HCT116 (cell line): ENCODE measurements around the gene IQCH. TPM values are rescaled to one million over a fixed set of nuclear protein-coding genes. Genes with fewer than 3 reads are reported as not detected.

Experiments used
- ATAC-seq: fragments of 200-7000 bp; cut with Tn5 transposase; 2 replicates; pipeline ENCODE4 v1.9.1; 2020; ENCODE audit warnings: mild to moderate bottlenecking, moderate library complexity
- BruUV-seq: library from RNA; stranded (reverse); fragments of 400-500 nt; replicated peaks from 2 replicates; lab custom pipeline; 2021; lab: Mats Ljungman, UMichigan
- CTCF ChIA-PET: fragments of 300-600 bp; sonication (Branson Sonifier 250); formaldehyde crosslinking; loops from one replicate; lab custom pipeline; 2021; ENCODE audit warnings: antibody characterized with exemption; lab: Charles Lee
- POLR2A ChIA-PET: fragments of 300-600, 350-600 bp; sonication (Branson Sonifier 250); formaldehyde crosslinking; loops from one replicate; lab custom pipeline; 2021; ENCODE audit warnings: antibody characterized with exemption; lab: Charles Lee
- RAD21 ChIA-PET, 2 experiments: fragments of 300-600 bp; sonication (Branson Sonifier 250); formaldehyde crosslinking; loops; one replicate each; lab custom pipeline; 2023; ENCODE audit warnings: low total read pairs in 2 of 2; ENCODE audit not compliant: uncharacterized antibody in 2 of 2, unreplicated experiment in 2 of 2, low non-redundant PET in 1 of 2; lab: Charles Lee
- DNase-seq: peaks from one replicate; pipeline ENCODE4 v3.0.0-alpha.2; 2010; ENCODE audit warnings: low read depth, low spot score
- H2AFZ ChIP-seq: fragments of 200-600 bp; shearing (Covaris generic), sonication (generic); 2 replicates; pipeline ENCODE4 v1.6.1; 2017; ENCODE audit warnings: low read depth, mixed run types, mixed read lengths, antibody characterized with exemption, low read length; ENCODE audit not compliant: poor library complexity, severe bottlenecking
- H3K27ac ChIP-seq: 2 replicates; pipeline ENCODE4 v1.5.1; 2012; ENCODE audit warnings: low read depth, low read length
- H3K27me3 ChIP-seq: fragments of 200-600 bp; sonication (generic); 2 replicates; pipeline ENCODE4 v1.6.1; 2016; ENCODE audit warnings: mixed run types, low read length, mixed read lengths; ENCODE audit not compliant: insufficient read depth
- H3K36me3 ChIP-seq, 2 experiments: fragments of 200-500 bp in 1 of 2; fragments of 200-600 bp in 1 of 2; sonication (Bioruptor generic) in 1 of 2; sonication (generic) in 1 of 2; 2 replicates each; pipeline versions ENCODE4 v1.5.1 to v1.6.1; 2014 to 2016; ENCODE audit warnings: low read length in 2 of 2, inconsistent platforms in 1 of 2, mixed read lengths in 1 of 2, mixed run types in 1 of 2; ENCODE audit not compliant: insufficient read depth in 2 of 2, control insufficient read depth in 1 of 2
- H3K4me1 ChIP-seq, 2 experiments: fragments of 200-600 bp in 1 of 2; sonication (generic) in 1 of 2; 2 replicates each; pipeline versions ENCODE4 v1.5.1 to v1.6.1; 2012 to 2017; ENCODE audit warnings: low read length in 2 of 2, inconsistent platforms in 1 of 2, mild to moderate bottlenecking in 1 of 2, mixed read lengths in 1 of 2, mixed run types in 1 of 2, moderate library complexity in 1 of 2; ENCODE audit not compliant: insufficient read depth in 2 of 2, control insufficient read depth in 1 of 2
- H3K4me2 ChIP-seq: fragments of 200-600 bp; sonication (generic); 2 replicates; pipeline ENCODE4 v1.6.1; 2017; ENCODE audit warnings: mixed run types, low read length, mixed read lengths
- H3K4me3 ChIP-seq, 2 experiments: fragments of 200-600 bp in 1 of 2; sonication (generic) in 1 of 2; replicated peaks in 1 of 2; 2 replicates each; pipeline ENCODE4 v1.5.1; 2011 to 2016; ENCODE audit warnings: low read length in 2 of 2, control low read depth in 1 of 2, low read depth in 1 of 2, mild to moderate bottlenecking in 1 of 2, mixed read lengths in 1 of 2, mixed run types in 1 of 2
- H3K79me2 ChIP-seq: fragments of 200-600 bp; sonication (generic); 2 replicates; pipeline ENCODE4 v1.6.1; 2017; ENCODE audit warnings: mild to moderate bottlenecking, mixed run types, low read length, moderate library complexity, mixed read lengths; ENCODE audit not compliant: insufficient read depth
- H3K9ac ChIP-seq: fragments of 200-600 bp; sonication (generic); 2 replicates; pipeline ENCODE4 v1.6.1; 2016; ENCODE audit warnings: low read length, mixed read lengths
- H3K9me2 ChIP-seq: fragments of 200-600 bp; sonication (generic), shearing (Covaris generic); 2 replicates; pipeline ENCODE4 v1.6.1; 2017; ENCODE audit warnings: mixed run types, mild to moderate bottlenecking, moderate library complexity; ENCODE audit not compliant: insufficient read depth
- H3K9me3 ChIP-seq, 2 experiments: fragments of 200-500 bp in 1 of 2; fragments of 200-600 bp in 1 of 2; sonication (Bioruptor generic) in 1 of 2; sonication (generic) in 1 of 2; 2 replicates each; pipeline ENCODE4 v1.6.1; 2014 to 2017; ENCODE audit warnings: low read length in 2 of 2, mixed read lengths in 2 of 2, inconsistent platforms in 1 of 2, low read depth in 1 of 2, mild to moderate bottlenecking in 1 of 2, mixed run types in 1 of 2, moderate library complexity in 1 of 2; ENCODE audit not compliant: control insufficient read depth in 1 of 2, insufficient read depth in 1 of 2
- H4K20me1 ChIP-seq: fragments of 200-600 bp; sonication (generic), shearing (Covaris generic); 2 replicates; pipeline ENCODE4 v1.6.1; 2017; ENCODE audit warnings: mixed run types, mild to moderate bottlenecking, moderate library complexity; ENCODE audit not compliant: insufficient read depth
- ATF3 ChIP-seq: IDR thresholded peaks from 2 replicates; pipeline ENCODE4 v1.6.1; 2012
- CTCF ChIP-seq, 3 experiments: fragments of 200-600 bp in 1 of 3; sonication (generic) in 1 of 3; IDR thresholded peaks in 2 of 3; conservative IDR thresholded peaks in 1 of 3; 2 replicates each; pipeline ENCODE4 v1.5.1; 2012 to 2017; ENCODE audit warnings: low read depth in 2 of 3, low read length in 2 of 3, antibody characterized with exemption in 1 of 3, borderline replicate concordance in 1 of 3, control low read depth in 1 of 3, mild to moderate bottlenecking in 1 of 3, mixed read lengths in 1 of 3, mixed run types in 1 of 3, moderate library complexity in 1 of 3; ENCODE audit not compliant: insufficient read depth in 1 of 3
- ELF1 ChIP-seq: IDR thresholded peaks from 2 replicates; pipeline ENCODE4 v1.6.1; 2012; ENCODE audit warnings: low read depth, borderline replicate concordance
- EZH2 ChIP-seq: fragments of 200-600 bp; sonication (generic); IDR thresholded peaks from 2 replicates; pipeline ENCODE4 v1.6.1; 2017; ENCODE audit warnings: antibody characterized with exemption, mixed run types
- EZH2phosphoT487 ChIP-seq: fragments of 200-600 bp; IDR thresholded peaks from 2 replicates; pipeline ENCODE4 v1.6.1; 2018; ENCODE audit warnings: antibody characterized with exemption, borderline replicate concordance
- FOSL1 ChIP-seq: IDR thresholded peaks from 2 replicates; pipeline ENCODE4 v1.6.1; 2012; ENCODE audit warnings: low read depth
- MAX ChIP-seq: IDR thresholded peaks from 2 replicates; pipeline ENCODE4 v1.6.1; 2012
- POLR2A ChIP-seq: IDR thresholded peaks from 2 replicates; pipeline ENCODE4 v1.7.0; 2011; ENCODE audit warnings: borderline replicate concordance; ENCODE audit not compliant: insufficient read depth, insufficient read length; ENCODE audit errors: extremely low read depth
- RAD21 ChIP-seq: IDR thresholded peaks from 2 replicates; pipeline ENCODE4 v1.6.1; 2012; ENCODE audit warnings: low read depth, mild to moderate bottlenecking
- SIN3A ChIP-seq: IDR thresholded peaks from 2 replicates; pipeline ENCODE4 v1.6.1; 2012; ENCODE audit warnings: low read depth
- SP1 ChIP-seq: IDR thresholded peaks from 2 replicates; pipeline ENCODE4 v1.6.1; 2012; ENCODE audit warnings: low read depth
- YY1 ChIP-seq: IDR thresholded peaks from 2 replicates; pipeline ENCODE4 v1.6.1; 2011; ENCODE audit warnings: low read length, low read depth, moderate library complexity, mild to moderate bottlenecking; ENCODE audit not compliant: insufficient replicate concordance; ENCODE audit errors: extremely low read depth
- ZBTB33 ChIP-seq: IDR thresholded peaks from 2 replicates; pipeline ENCODE4 v1.6.1; 2011; ENCODE audit warnings: mild to moderate bottlenecking, low read length, moderate library complexity; ENCODE audit not compliant: insufficient replicate concordance; ENCODE audit errors: extremely low read depth
- ZNF274 ChIP-seq: fragments of 200-500 bp; sonication (Bioruptor generic); IDR thresholded peaks from 2 replicates; pipeline ENCODE4 v1.6.1; 2014; ENCODE audit warnings: mild to moderate bottlenecking, low read depth, low read length, inconsistent platforms
- intact Hi-C: fragments of 100-400 bp; cut with micrococcal nuclease; formaldehyde crosslinking; loops from 2 replicates; pipeline ENCODE4 v1.10.0; 2022
- total RNA-seq: library from RNA; stranded (reverse); gene quantifications from one replicate; pipeline ENCODE4 v1.2.1, GENCODE V29; 2021; ENCODE audit not compliant: unreplicated experiment

The IQCH gene
- total RNA-seq, 1 experiment from 2014 or later, result 4.6 TPM

- no TSS peak for BruUV-seq
- Histone ChIP-seq H3K79me2 (no peaks in the 10 kb centered on the region), H3K36me3 (no peaks in the 10 kb centered on the region), H3K9me2 (no peaks in the 10 kb centered on the region), H3K27ac (no peak overlapping the region), H4K20me1 (no peaks in the 10 kb centered on the region), H3K4me2 (no peak overlapping the region), H2AFZ (no peak overlapping the region), H3K9ac (no peak overlapping the region), H3K4me1 (no peaks in the 10 kb centered on the region), H3K9me3 (no peaks in the 10 kb centered on the region), H3K27me3 (no peaks in the 10 kb centered on the region), H3K4me3 (no peak overlapping the region)
- intact Hi-C loops, result no loop called here
- ChIA-PET POLR2A (no interaction called here), CTCF (no interaction called here), RAD21 (no interaction called here)
- no peak for ATAC-seq
- DNase-seq, result no peak
- TF ChIP-seq CTCF (IDR thresholded peaks at IDR 0.05 in 2 of 3, conservative IDR thresholded peaks at IDR 0.05 in 1 of 3; ENCODE audit: borderline replicate concordance in 1 of 3, insufficient read depth in 1 of 3, low read depth in 2 of 3, low read length in 2 of 3) (no peak), EZH2phosphoT487 (no peak), SIN3A (no peak), MAX (no peak), RAD21 (no peak), YY1 (no peak), ELF1 (no peak), POLR2A (no peak), FOSL1 (no peak)
These were observed 12.3 kb downstream of the IQCH start for GRCh38 chr15:67266870-67267269.

GRCh38 chr15:67267440-67267839 is 12.9 kb downstream of the IQCH start:
- no peak overlapping the region for H3K4me3 ChIP-seq
- no peaks in the 10 kb centered on the region for H3K79me2 ChIP-seq
- no TSS peak for BruUV-seq
- ChIA-PET CTCF (no interaction called here), POLR2A (no interaction called here), RAD21 (no interaction called here)
- no peak overlapping the region for H3K4me2 ChIP-seq
- intact Hi-C loops, result no loop called here
- no peak overlapping the region for H2AFZ ChIP-seq
- DNase-seq, result no peak
- H3K27me3 ChIP-seq, result no peaks in the 10 kb centered on the region
- H3K4me1 ChIP-seq, result no peaks in the 10 kb centered on the region
- no peaks in the 10 kb centered on the region for H4K20me1 ChIP-seq
- no peak overlapping the region for H3K9ac ChIP-seq
- no peak for ATAC-seq
- H3K27ac ChIP-seq, result no peak overlapping the region
- H3K36me3 ChIP-seq, result no peaks in the 10 kb centered on the region
- H3K9me2 ChIP-seq, result no peaks in the 10 kb centered on the region
- H3K9me3 ChIP-seq, result no peaks in the 10 kb centered on the region
- TF ChIP-seq ATF3 (no peak), ZNF274 (no peak), CTCF (IDR thresholded peaks at IDR 0.05 in 2 of 3, conservative IDR thresholded peaks at IDR 0.05 in 1 of 3; ENCODE audit: borderline replicate concordance in 1 of 3, insufficient read depth in 1 of 3, low read depth in 2 of 3, low read length in 2 of 3) (no peak), ZBTB33 (no peak), SP1 (no peak), EZH2 (no peak)
